Measurements from ENCODE around the gene PRKCZ. TPM values are rescaled to one million over a fixed set of nuclear protein-coding genes. Genes with fewer than 3 reads are reported as not detected.

PRKCZ gene
- total RNA-seq, 1 experiment from 2014 or later, result 36.0 TPM

DNA sequence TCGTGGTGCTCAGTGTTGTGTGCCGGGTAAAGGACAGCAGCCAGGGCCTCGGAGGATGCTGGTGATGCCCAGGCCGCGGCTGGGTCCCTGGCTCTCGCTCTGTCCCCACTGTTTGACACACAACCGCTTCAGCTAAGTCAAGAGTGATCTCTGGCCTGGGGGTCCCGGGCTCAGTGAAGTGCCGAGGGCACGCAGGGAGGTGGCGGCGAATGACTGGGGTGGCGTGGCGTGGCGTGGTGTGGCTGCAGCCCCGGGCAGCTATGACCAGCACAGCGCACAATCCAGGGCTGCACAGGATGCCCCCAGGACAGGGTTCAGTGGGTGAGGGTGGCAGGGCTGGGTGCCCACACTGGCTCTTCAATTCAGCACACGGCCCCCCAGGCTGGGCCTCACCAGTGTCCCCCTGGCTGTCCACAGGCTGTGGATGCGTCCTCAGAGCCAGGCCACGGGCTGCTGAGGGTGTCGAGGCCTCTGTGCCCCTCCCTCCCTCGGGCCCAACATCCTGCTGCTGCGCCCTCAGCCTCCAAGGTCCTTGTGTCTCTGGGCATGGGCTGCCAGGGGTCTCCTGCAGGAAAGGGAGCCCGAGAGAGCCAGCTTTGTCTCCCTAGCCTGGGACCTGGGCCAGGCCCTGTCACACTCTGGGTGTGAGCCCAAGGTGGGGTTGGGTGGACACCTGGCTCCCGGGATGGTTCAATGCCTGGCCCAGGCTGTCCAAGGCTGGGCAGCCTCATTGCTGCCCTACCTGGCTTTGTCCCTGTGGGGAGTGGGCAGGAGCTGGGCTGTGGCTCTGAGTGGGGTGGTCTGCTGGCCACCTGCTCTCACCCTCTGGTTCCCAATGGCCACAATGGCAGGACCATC lies 165.9 kb downstream of the PRKCZ start:
- Histone ChIP-seq H3K36me3 (ENCODE audit: low read depth) (no peaks in the 10 kb centered on the region), H3K4me2 (no peak overlapping the region), H3K4me1 (replicated peaks; ENCODE audit: insufficient read depth) (peaks cover 21% of the 10 kb centered on the region), H3K79me2 (ENCODE audit: low read depth) (no peaks in the 10 kb centered on the region), H3K27me3 (ENCODE audit: insufficient read depth, low read depth) (no peaks in the 10 kb centered on the region), H3K9me3 (ENCODE audit: insufficient read depth, low read depth) (no peaks in the 10 kb centered on the region), H4K20me1 (ENCODE audit: insufficient read depth) (no peaks in the 10 kb centered on the region), H3K27ac (no peak overlapping the region), H3K9me2 (ENCODE audit: insufficient read depth) (no peaks in the 10 kb centered on the region), H2AFZ (no peak overlapping the region), H3K4me3 (no peak overlapping the region), H3F3A (ENCODE audit: insufficient read depth, low read depth) (peaks cover 12% of the 10 kb centered on the region; the same call in 1 of the 2 replicates)
- POLR2A ChIA-PET (ENCODE audit: unreplicated experiment), result no interaction called here
- intact Hi-C loops (cut with micrococcal nuclease; ENCODE audit: unreplicated experiment), result no loop called here
- no peak for DNase-seq
- no TSS peak for BruUV-seq (replicated peaks)
- CTCF ChIA-PET, result no interaction called here
- TF ChIP-seq EZH2 (IDR thresholded peaks at IDR 0.05; ENCODE audit: low read depth), result no peak
- TF ChIP-seq, protein P1, sequence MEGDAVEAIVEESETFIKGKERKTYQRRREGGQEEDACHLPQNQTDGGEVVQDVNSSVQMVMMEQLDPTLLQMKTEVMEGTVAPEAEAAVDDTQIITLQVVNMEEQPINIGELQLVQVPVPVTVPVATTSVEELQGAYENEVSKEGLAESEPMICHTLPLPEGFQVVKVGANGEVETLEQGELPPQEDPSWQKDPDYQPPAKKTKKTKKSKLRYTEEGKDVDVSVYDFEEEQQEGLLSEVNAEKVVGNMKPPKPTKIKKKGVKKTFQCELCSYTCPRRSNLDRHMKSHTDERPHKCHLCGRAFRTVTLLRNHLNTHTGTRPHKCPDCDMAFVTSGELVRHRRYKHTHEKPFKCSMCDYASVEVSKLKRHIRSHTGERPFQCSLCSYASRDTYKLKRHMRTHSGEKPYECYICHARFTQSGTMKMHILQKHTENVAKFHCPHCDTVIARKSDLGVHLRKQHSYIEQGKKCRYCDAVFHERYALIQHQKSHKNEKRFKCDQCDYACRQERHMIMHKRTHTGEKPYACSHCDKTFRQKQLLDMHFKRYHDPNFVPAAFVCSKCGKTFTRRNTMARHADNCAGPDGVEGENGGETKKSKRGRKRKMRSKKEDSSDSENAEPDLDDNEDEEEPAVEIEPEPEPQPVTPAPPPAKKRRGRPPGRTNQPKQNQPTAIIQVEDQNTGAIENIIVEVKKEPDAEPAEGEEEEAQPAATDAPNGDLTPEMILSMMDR (conservative IDR thresholded peaks at IDR 0.05), result no peak

- no peaks in the 10 kb centered on the region for H3K36me3 ChIP-seq (ENCODE audit: low read depth)
- intact Hi-C loops (cut with micrococcal nuclease; ENCODE audit: unreplicated experiment), result no loop called here
- no peak for TF ChIP-seq EZH2 (IDR thresholded peaks at IDR 0.05; ENCODE audit: low read depth)
- peaks cover 21% of the 10 kb centered on the region for H3K4me1 ChIP-seq (replicated peaks; ENCODE audit: insufficient read depth)
- H4K20me1 ChIP-seq (ENCODE audit: insufficient read depth), result no peaks in the 10 kb centered on the region
- no peaks in the 10 kb centered on the region for H3K9me3 ChIP-seq (ENCODE audit: insufficient read depth, low read depth)
- no TSS peak for BruUV-seq (replicated peaks)
- ChIA-PET CTCF (no interaction called here), POLR2A (ENCODE audit: unreplicated experiment) (no interaction called here)
- DNase-seq, result no peak
- H3K27me3 ChIP-seq (ENCODE audit: insufficient read depth, low read depth), result no peaks in the 10 kb centered on the region
- H3K4me2 ChIP-seq, result no peak overlapping the region
- H3K4me3 ChIP-seq, result no peak overlapping the region
- H3K79me2 ChIP-seq (ENCODE audit: low read depth), result no peaks in the 10 kb centered on the region
- H3K9me2 ChIP-seq (ENCODE audit: insufficient read depth), result no peaks in the 10 kb centered on the region
- H3K27ac ChIP-seq, result no peak overlapping the region
- no peak overlapping the region for H2AFZ ChIP-seq
- peaks cover 12% of the 10 kb centered on the region; the same call in 1 of the 2 replicates for H3F3A ChIP-seq (ENCODE audit: insufficient read depth, low read depth)
Measured at GRCh38 chr1:2216767-2217058, 166.5 kb downstream of the PRKCZ start.

- Histone ChIP-seq H3K36me3 (ENCODE audit: low read depth) (no peaks in the 10 kb centered on the region), H3K9me3 (ENCODE audit: insufficient read depth, low read depth) (no peaks in the 10 kb centered on the region), H2AFZ (no peak overlapping the region), H3K27ac (no peak overlapping the region), H3K9me2 (ENCODE audit: insufficient read depth) (no peaks in the 10 kb centered on the region), H4K20me1 (ENCODE audit: insufficient read depth) (no peaks in the 10 kb centered on the region), H3K4me2 (no peak overlapping the region), H3K4me3 (no peak overlapping the region), H3K79me2 (ENCODE audit: low read depth) (no peaks in the 10 kb centered on the region), H3K27me3 (ENCODE audit: insufficient read depth, low read depth) (no peaks in the 10 kb centered on the region), H3F3A (ENCODE audit: insufficient read depth, low read depth) (peaks cover 2% of the 10 kb centered on the region; the same call in 1 of the 2 replicates), H3K4me1 (replicated peaks; ENCODE audit: insufficient read depth) (no peaks in the 10 kb centered on the region; the same call in 1 of the 2 replicates)
- POLR2A ChIA-PET (ENCODE audit: unreplicated experiment), result interaction anchor here (0.5 kb wide), 1 partner anchor 22 kb away, joined by 3 read pairs; no protein-coding TSS in a partner anchor
- DNase-seq, result no peak
- no TSS peak for BruUV-seq (replicated peaks)
- CTCF ChIA-PET, result no interaction called here
- TF ChIP-seq, protein P1 (conservative IDR thresholded peaks at IDR 0.05), result no peak
- TF ChIP-seq EZH2 (IDR thresholded peaks at IDR 0.05; ENCODE audit: low read depth), result no peak
- intact Hi-C loops (cut with micrococcal nuclease; ENCODE audit: unreplicated experiment), result no loop called here
Measured at GRCh38 chr1:2221271-2221670, 171.1 kb downstream of the PRKCZ start.

Measured in PC-9 (cell line).